ENCODE data around the gene FAH. TPM values are rescaled to one million over a fixed set of nuclear protein-coding genes. Genes with fewer than 3 reads are reported as not detected.

FAH gene
- total and polyA plus RNA-seq, 2 donors (not counting 3 experiments of a cell fraction or from before 2014, with no cell fraction given), result 18.2 to 18.7 TPM

- FAIRE-seq (no peak), DNase-seq (ENCODE audit: low read depth, low spot score) (no peak)
- Histone ChIP-seq H2AFZ (ENCODE audit: low read depth, low read length) (no peak overlapping the region), H3K79me2 (ENCODE audit: control insufficient read depth, insufficient read depth, low read length) (no peaks in the 10 kb centered on the region), H3K4me3 (replicated peaks in 1 of 3; ENCODE audit: insufficient read depth in 1 of 3, low read depth in 1 of 3, low read length in 3 of 3) (no peak overlapping the region), H3K36me3 (ENCODE audit: control insufficient read depth in 2 of 2, extremely low read depth in 1 of 2, insufficient read depth in 2 of 2, low read length in 2 of 2) (no peaks in the 10 kb centered on the region), H3K27ac (ENCODE audit: insufficient read depth, low read depth, low read length) (no peak overlapping the region), H3K9me3 (replicated peaks; ENCODE audit: control insufficient read depth, insufficient read depth, low read length) (no peaks in the 10 kb centered on the region), H4K20me1 (replicated peaks; ENCODE audit: control insufficient read depth, extremely low read depth, insufficient read depth, low read length) (no peaks in the 10 kb centered on the region), H3K9me1 (replicated peaks; ENCODE audit: control insufficient read depth, extremely low read depth, insufficient read depth, low read length) (no peaks in the 10 kb centered on the region), H3K27me3 (ENCODE audit: control insufficient read depth in 2 of 2, insufficient read depth in 2 of 2, low read length in 2 of 2) (peaks cover 4 to 5% of the 10 kb centered on the region in 2 experiments), H3K4me1 (ENCODE audit: control insufficient read depth, extremely low read depth, insufficient read depth, low read length) (no peaks in the 10 kb centered on the region), H3K9ac (replicated peaks; ENCODE audit: extremely low read depth, insufficient read depth, low read length) (no peak overlapping the region), H3K4me2 (ENCODE audit: insufficient read depth, low read length) (no peak overlapping the region)
- intact Hi-C loops (cut with micrococcal nuclease) (no loop called here), dilution Hi-C loops (cut with MboI; ENCODE audit: extremely low pct_ligation_motif_present, low sequenced_read_pairs) (no loop called here)
- TF ChIP-seq FOS (IDR thresholded peaks at IDR 0.05; ENCODE audit: borderline replicate concordance, insufficient read depth, low read length) (no peak), POLR2AphosphoS5 (IDR thresholded peaks at IDR 0.05; ENCODE audit: insufficient read depth, low read depth, low read length) (no peak), CTCF (IDR thresholded peaks at IDR 0.05; ENCODE audit: extremely low read depth in 1 of 2, insufficient read depth in 1 of 2, low read depth in 1 of 2, low read length in 2 of 2) (no peak), EZH2 (IDR thresholded peaks at IDR 0.05; ENCODE audit: borderline replicate concordance, low read depth, low read length, severe bottlenecking) (no peak), POLR2A (IDR thresholded peaks at IDR 0.05; ENCODE audit: low read depth, low read length) (no peak), MYC (IDR thresholded peaks at IDR 0.05; ENCODE audit: low read depth, low read length) (no peak), JUN (IDR thresholded peaks at IDR 0.05; ENCODE audit: borderline replicate concordance, insufficient read depth, insufficient read length, low read depth) (no peak), GATA2 (IDR thresholded peaks at IDR 0.05; ENCODE audit: insufficient read depth, insufficient read length, low read depth, low read length) (no peak)
- TF ChIP-seq, protein P1, sequence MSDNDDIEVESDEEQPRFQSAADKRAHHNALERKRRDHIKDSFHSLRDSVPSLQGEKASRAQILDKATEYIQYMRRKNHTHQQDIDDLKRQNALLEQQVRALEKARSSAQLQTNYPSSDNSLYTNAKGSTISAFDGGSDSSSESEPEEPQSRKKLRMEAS (IDR thresholded peaks at IDR 0.05; ENCODE audit: insufficient read depth, insufficient read length), result no peak
- BruUV-seq (replicated peaks), result no TSS peak
- CTCF ChIA-PET, result no interaction called here
- POLR2A ChIA-PET, result no interaction called here
Observed at GRCh38 chr15:80199366-80199765, 46.6 kb downstream of the FAH start.

All from endothelial cell of umbilical vein (primary cell).